CD14-positive monocyte (primary cell): ENCODE measurements around the gene ARL5C. TPM values are rescaled to one million over a fixed set of nuclear protein-coding genes. Genes with fewer than 3 reads are reported as not detected.

Experiments used
- DNase-seq, 3 donors: peaks; one replicate each; pipeline ENCODE4 v3.0.0-alpha.2; 2011 to 2022
- H2AFZ ChIP-seq: 2 replicates; pipeline ENCODE4 v1.6.0; 2012; ENCODE audit warnings: mild to moderate bottlenecking, low read depth, low read length, inconsistent platforms; ENCODE audit not compliant: insufficient read depth, poor library complexity, severe bottlenecking
- H3K27ac ChIP-seq, 2 donors: 1 replicate in 1 of 2; 2 replicates in 1 of 2; pipeline ENCODE4 v1.5.1; 2012 to 2013; ENCODE audit warnings: low read length in 2 of 2, control low read depth in 1 of 2, inconsistent platforms in 1 of 2, low read depth in 1 of 2, mild to moderate bottlenecking in 1 of 2
- H3K27me3 ChIP-seq, 2 donors: one replicate each; pipeline versions ENCODE4 v1.6.0 to v1.6.1; 2011 to 2013; ENCODE audit warnings: low read length in 2 of 2; ENCODE audit not compliant: control insufficient read depth in 2 of 2, insufficient read depth in 2 of 2
- H3K36me3 ChIP-seq, 2 donors: replicated peaks in 1 of 2; 1 replicate in 1 of 2; 2 replicates in 1 of 2; pipeline versions ENCODE4 v1.5.1 to v1.6.1; 2012 to 2013; ENCODE audit warnings: low read length in 2 of 2, control low read depth in 1 of 2, inconsistent platforms in 1 of 2, mild to moderate bottlenecking in 1 of 2; ENCODE audit not compliant: insufficient read depth in 2 of 2, control insufficient read depth in 1 of 2
- H3K4me1 ChIP-seq, 2 donors: 1 replicate in 1 of 2; 2 replicates in 1 of 2; pipeline versions ENCODE4 v1.5.1 to v1.6.1; 2012 to 2013; ENCODE audit warnings: low read length in 2 of 2, control low read depth in 1 of 2, inconsistent platforms in 1 of 2, mild to moderate bottlenecking in 1 of 2, moderate library complexity in 1 of 2; ENCODE audit not compliant: insufficient read depth in 2 of 2, control insufficient read depth in 1 of 2
- H3K4me2 ChIP-seq: replicated peaks from 2 replicates; pipeline ENCODE3; 2012; ENCODE audit warnings: low read length, moderate library complexity, mild to moderate bottlenecking; ENCODE audit not compliant: poor library complexity, severe bottlenecking; ENCODE audit errors: extremely low read depth
- H3K4me3 ChIP-seq, 3 experiments: fragments of 200-600 bp in 1 of 3; sonication (generic) in 1 of 3; replicated peaks in 1 of 3; 1 replicate in 2 of 3; 2 replicates in 1 of 3; pipeline ENCODE4 v1.5.1; 2011 to 2013; ENCODE audit warnings: low read length in 3 of 3, mild to moderate bottlenecking in 3 of 3, control low read depth in 2 of 3, low read depth in 2 of 3, inconsistent platforms in 1 of 3, moderate library complexity in 1 of 3
- H3K79me2 ChIP-seq: 2 replicates; pipeline ENCODE4 v1.6.0; 2012; ENCODE audit warnings: mild to moderate bottlenecking, control low read depth, inconsistent platforms, low read length, moderate library complexity; ENCODE audit not compliant: insufficient read depth
- H3K9ac ChIP-seq: 2 replicates; pipeline ENCODE4 v1.6.0; 2017; ENCODE audit warnings: low read length, mild to moderate bottlenecking; ENCODE audit not compliant: insufficient read depth, poor library complexity, severe bottlenecking
- H3K9me3 ChIP-seq, 2 donors: replicated peaks in 1 of 2; 1 replicate in 1 of 2; 2 replicates in 1 of 2; pipeline versions ENCODE4 v1.5.1 to v1.6.1; 2012 to 2013; ENCODE audit warnings: low read length in 2 of 2, control low read depth in 1 of 2; ENCODE audit not compliant: control insufficient read depth in 1 of 2, insufficient read depth in 1 of 2
- H4K20me1 ChIP-seq: 2 replicates; pipeline ENCODE4 v1.6.0; 2012; ENCODE audit warnings: mild to moderate bottlenecking, low read length, control low read depth, moderate library complexity; ENCODE audit not compliant: insufficient read depth
- H3K27ac Mint-ChIP-seq, 7 donors: one replicate each; pipeline ENCODE4 v1.8.0; 2020; ENCODE audit warnings: mild to moderate bottlenecking in 7 of 7, mixed read lengths in 7 of 7, moderate library complexity in 6 of 7, inconsistent platforms in 2 of 7
- H3K27me3 Mint-ChIP-seq, 3 donors: one replicate each; pipeline ENCODE4 v1.8.0; 2021 to 2022; ENCODE audit warnings: low read depth in 3 of 3, mild to moderate bottlenecking in 3 of 3, mixed read lengths in 3 of 3, moderate library complexity in 3 of 3, inconsistent platforms in 1 of 3
- H3K36me3 Mint-ChIP-seq, 2 donors: one replicate each; pipeline ENCODE4 v1.8.0; 2020; ENCODE audit warnings: mixed read lengths in 2 of 2, inconsistent platforms in 1 of 2, mild to moderate bottlenecking in 1 of 2
- H3K4me1 Mint-ChIP-seq: one replicate; pipeline ENCODE4 v1.8.0; 2020; ENCODE audit warnings: mild to moderate bottlenecking, mixed read lengths
- H3K4me3 Mint-ChIP-seq, 2 donors: one replicate each; pipeline ENCODE4 v1.8.0; 2020; ENCODE audit warnings: mild to moderate bottlenecking in 2 of 2, mixed read lengths in 2 of 2, moderate library complexity in 1 of 2
- H3K9me3 Mint-ChIP-seq, 7 donors: one replicate each; pipeline ENCODE4 v1.8.0; 2020 to 2022; ENCODE audit warnings: mixed read lengths in 7 of 7, mild to moderate bottlenecking in 6 of 7, moderate library complexity in 6 of 7, inconsistent platforms in 2 of 7
- CTCF ChIP-seq: fragments of 200-600 bp; IDR thresholded peaks from one replicate; pipeline ENCODE4 v1.8.0; 2022; ENCODE audit warnings: antibody characterized with exemption, mild to moderate bottlenecking
- WGBS: methylation state at CpG from one replicate; pipeline ENCODE4 v1.1.5; 2013; ENCODE audit warnings: missing lambda C conversion rate; ENCODE audit not compliant: insufficient coverage; 5-methylcytosine and 5-hydroxymethylcytosine counted together
- intact Hi-C, 2 donors: fragments of 100-400 bp; cut with micrococcal nuclease; formaldehyde crosslinking; loops; one replicate each; pipeline versions ENCODE4 v1.15.0 to v1.15.1; 2023
- polyA plus RNA-seq, 3 donors: library from polyadenylated mRNA; depleted of rRNA in 1 of 3; unstranded in 2 of 3; stranded (reverse) in 1 of 3; fragments of 300-500 nt in 2 of 3; fragments of >200 nt in 1 of 3; fragmentation: Illumina TruSeq in 2 of 3; gene quantifications; 1 replicate in 2 of 3; 2 replicates in 1 of 3; pipeline ENCODE4 v1.2.3, GENCODE V29; 2012 to 2021

The ARL5C gene
- polyA plus RNA-seq, 3 donors: 0.04 TPM; not detected in 2

GRCh38 chr17:39194985-39195524, 29.1 kb upstream of the ARL5C start:
- H3K36me3 Mint-ChIP-seq: peaks cover 31 to 35% of the 10 kb centered on the region in 2 donors
- no peak overlapping the region for H3K4me2 ChIP-seq
- H2AFZ ChIP-seq: no peak overlapping the region
- TF ChIP-seq CTCF: no peak
- H3K9me3 ChIP-seq: no peaks in the 10 kb centered on the region
- H3K9me3 Mint-ChIP-seq: no peaks in the 10 kb centered on the region
- no peak for DNase-seq
- H3K4me3 Mint-ChIP-seq: no peak overlapping the region
- H3K9ac ChIP-seq: no peak overlapping the region
- no peak overlapping the region for H3K4me3 ChIP-seq
- intact Hi-C loops: loop anchor here in 1 of 2 donors (5.0 kb wide), 1 partner anchor 33 kb away; no protein-coding TSS in a partner anchor
- 67% methylated on average over 1 of the region's 10 CpGs for WGBS
- H3K27me3 Mint-ChIP-seq: peaks cover 0 to 3% (median 2%) of the 10 kb centered on the region in 3 donors
- peaks cover 39% of the 10 kb centered on the region for H3K4me1 Mint-ChIP-seq
- H3K27me3 ChIP-seq: no peaks in the 10 kb centered on the region
- H4K20me1 ChIP-seq: peaks cover 3% of the 10 kb centered on the region
- no peak overlapping the region for H3K27ac ChIP-seq
- H3K79me2 ChIP-seq: peaks cover under 1% of the 10 kb centered on the region
- peaks cover 37 to 44% of the 10 kb centered on the region in 2 donors for H3K4me1 ChIP-seq
- peaks cover 19 to 39% of the 10 kb centered on the region in 2 donors for H3K36me3 ChIP-seq
- H3K27ac Mint-ChIP-seq: no peak overlapping the region

- no peak for DNase-seq
- Histone ChIP-seq H4K20me1 (peaks cover 3% of the 10 kb centered on the region), H3K27ac (no peak overlapping the region), H3K36me3 (peaks cover 19 to 39% of the 10 kb centered on the region in 2 donors), H3K27me3 (no peaks in the 10 kb centered on the region), H3K79me2 (no peaks in the 10 kb centered on the region), H2AFZ (no peak overlapping the region), H3K9ac (no peak overlapping the region), H3K4me3 (no peak overlapping the region), H3K4me2 (no peak overlapping the region), H3K4me1 (peaks cover 33 to 39% of the 10 kb centered on the region in 2 donors), H3K9me3 (no peaks in the 10 kb centered on the region)
- Mint-ChIP-seq H3K4me3 (no peak overlapping the region), H3K27me3 (peaks cover 0 to 3% (median 2%) of the 10 kb centered on the region in 3 donors), H3K9me3 (no peaks in the 10 kb centered on the region), H3K4me1 (peaks cover 33% of the 10 kb centered on the region), H3K36me3 (peaks cover 32 to 38% of the 10 kb centered on the region in 2 donors), H3K27ac (no peak overlapping the region)
- intact Hi-C loops: no loop called here
- TF ChIP-seq CTCF: no peak
- 93% methylated on average over 10 of the region's 20 CpGs for WGBS
Observed at GRCh38 chr17:39194089-39194984, 28.4 kb upstream of the ARL5C start.
